Left hindlimb (tissue), 1 donor: Measurements from ENCODE around the gene SNRPA1.
A peak's percentile ranks its signal among the peaks of the same experiment; 100 is the strongest.
"Not testable (repeated sequence)": the region's sequence is repeated elsewhere in the genome, so short reads cannot be mapped to it uniquely, and the experiment has no call there.

Source experiments
- DNase-seq: peaks from one replicate; pipeline ENCODE4 v3.0.0-alpha.2; 2018

The SNRPA1 gene

GRCh38 chr15:101293122-101293521 is 1.9 kb downstream of the SNRPA1 start:
- DNase-seq = no peak

GRCh38 chr15:101288905-101289513 is 6.0 kb downstream of the SNRPA1 start:
- no peak for DNase-seq

- DNase-seq = not testable (repeated sequence)
Measured at GRCh38 chr15:101287342-101287741, 7.7 kb downstream of the SNRPA1 start.

GRCh38 chr15:101286471-101287114 is 8.5 kb downstream of the SNRPA1 start:
- no peak for DNase-seq

GRCh38 chr15:101283931-101284330 is 11.1 kb downstream of the SNRPA1 start:
- no peak for DNase-seq

GRCh38 chr15:101280007-101280406 is 15.0 kb downstream of the SNRPA1 start:
- no peak for DNase-seq

GRCh38 chr15:101277943-101278564 is 17.0 kb downstream of the SNRPA1 start:
- no peak for DNase-seq

- DNase-seq = peak; percentile 91
Measured at GRCh38 chr15:101277038-101277822, 17.8 kb downstream of the SNRPA1 start, which contains the start of gene SELENOS. Gene SELENOS (minus strand): TSS chr15:101277485. CDS start chr15:101277417, 68 bp downstream.

- no peak for DNase-seq
Measured at GRCh38 chr15:101276501-101277037, 18.5 kb downstream of the SNRPA1 start.

GRCh38 chr15:101275018-101275417 is 20.0 kb downstream of the SNRPA1 start:
- DNase-seq = no peak

- DNase-seq = no peak
Measured at GRCh38 chr15:101273534-101273933, 21.5 kb downstream of the SNRPA1 start.

GRCh38 chr15:101272584-101272983 is 22.5 kb downstream of the SNRPA1 start:
- no peak for DNase-seq

- DNase-seq = no peak
Measured at GRCh38 chr15:101269479-101270223, 25.4 kb downstream of the SNRPA1 start.

GRCh38 chr15:101267320-101268104 is 27.5 kb downstream of the SNRPA1 start:
- peak; percentile 68 for DNase-seq

GRCh38 chr15:101266787-101267186 is 28.3 kb downstream of the SNRPA1 start:
- DNase-seq = no peak

GRCh38 chr15:101266034-101266433 is 29.0 kb downstream of the SNRPA1 start:
- DNase-seq = peak; percentile 60

- no peak for DNase-seq
Measured at GRCh38 chr15:101264911-101265641, 30.0 kb downstream of the SNRPA1 start.

- no peak for DNase-seq
Measured at GRCh38 chr15:101264011-101264410, 31.0 kb downstream of the SNRPA1 start.

- DNase-seq = no peak
Measured at GRCh38 chr15:101262551-101262950, 32.5 kb downstream of the SNRPA1 start.

GRCh38 chr15:101258238-101259144 is 36.6 kb downstream of the SNRPA1 start:
- peak; percentile 66 for DNase-seq
